Testis (tissue), 3 donors: ENCODE results near the gene NUMB. TPM values are rescaled to one million over a fixed set of nuclear protein-coding genes. Genes with fewer than 3 reads are reported as not detected.

ENCODE experiments used
- DNase-seq: peaks from one replicate; pipeline ENCODE4 v3.0.0-alpha.2; 2019
- H3K27ac ChIP-seq, 2 donors: fragments of 200-600 bp; sonication (generic); one replicate each; pipeline ENCODE4 v1.5.1; 2019
- H3K27me3 ChIP-seq: fragments of 200-600 bp; sonication (generic); one replicate; pipeline ENCODE4 v1.5.1; 2019
- H3K36me3 ChIP-seq: fragments of 200-600 bp; sonication (generic); one replicate; pipeline ENCODE4 v1.5.1; 2017; ENCODE audit warnings: low read depth; ENCODE audit errors: missing control alignments
- H3K4me1 ChIP-seq: fragments of 200-600 bp; sonication (generic); one replicate; pipeline ENCODE4 v1.5.1; 2019
- H3K4me3 ChIP-seq, 2 donors: fragments of 200-600 bp; sonication (generic); one replicate each; pipeline ENCODE4 v1.5.1; 2017 to 2019
- H3K9me3 ChIP-seq: fragments of 200-600 bp; sonication (generic); one replicate; pipeline ENCODE4 v1.5.1; 2017
- CTCF ChIP-seq, 3 experiments: fragments of 450-650 bp in 2 of 3; fragments of 200-600 bp in 1 of 3; sonication (generic) in 1 of 3; IDR thresholded peaks; one replicate each; pipeline ENCODE4 v1.5.1; 2016 to 2019; ENCODE audit warnings: antibody characterized with exemption in 3 of 3, mild to moderate bottlenecking in 2 of 3, moderate library complexity in 1 of 3
- POLR2A ChIP-seq: fragments of 450-650 bp; IDR thresholded peaks from one replicate; pipeline ENCODE4 v1.6.1; 2017; ENCODE audit warnings: antibody characterized with exemption, mild to moderate bottlenecking, moderate library complexity
- WGBS, 2 donors: methylation state at CpG; one replicate each; pipeline ENCODE4 v1.1.5; 2018; 5-methylcytosine and 5-hydroxymethylcytosine counted together
- intact Hi-C: fragments of 100-400 bp; cut with DNase I; formaldehyde crosslinking; loops from one replicate; pipeline ENCODE4 v1.15.1; 2023; ENCODE audit warnings: low total_unique reads
- polyA plus RNA-seq: library from polyadenylated mRNA; stranded (reverse); fragments of 350-450 nt; fragmentation: Illumina TruSeq; extraction: RNeasy Lipid Tissue Mini Kit (QIAGEN cat#74804); gene quantifications from one replicate; pipeline ENCODE4 v1.2.3, GENCODE V29; 2014; ENCODE audit warnings: low read depth, low replicate concordance; ENCODE audit not compliant: insufficient read depth
- total RNA-seq, 2 donors: library from RNA; depleted of rRNA; stranded (reverse); fragments of >200 nt; gene quantifications; one replicate each; pipeline ENCODE4 v1.2.3, GENCODE V29; 2016

The NUMB gene
- total and polyA plus RNA-seq, 3 donors from 2014 or later: 60.3 to 78.7 (median 69.7) TPM

- Histone ChIP-seq H3K27me3 (no peaks in the 10 kb centered on the region), H3K4me1 (peaks cover 21% of the 10 kb centered on the region), H3K9me3 (no peaks in the 10 kb centered on the region), H3K27ac (peak within 1 kb of the TSS; percentile 71 to 87), H3K36me3 (no peaks in the 10 kb centered on the region), H3K4me3 (peak within 1 kb of the TSS; percentile 64)
- TF ChIP-seq CTCF (IDR thresholded peaks at IDR 0.05): no peak
- TF ChIP-seq POLR2A: no peak
- 3 to 4% methylated on average over 20 to 48 of the region's 48 CpGs for WGBS, 2 donors
- intact Hi-C loops: no loop called here
- no peak for DNase-seq
Observed at GRCh38 chr14:73237219-73237785, 221.0 kb downstream of the NUMB start, which contains the start of gene PAPLN. TSS of gene PAPLN (plus strand) at chr14:73237506. CDS start at chr14:73239779, 2,273 bp downstream.

- H3K4me3 ChIP-seq: peak overlapping the region; percentile 64
- DNase-seq: no peak
- H3K27ac ChIP-seq: peak overlapping the region in 1 of 2 donors; percentile 87
- TF ChIP-seq POLR2A (no peak), CTCF (IDR thresholded peaks at IDR 0.05) (no peak)
- H3K36me3 ChIP-seq: no peaks in the 10 kb centered on the region
- H3K4me1 ChIP-seq: peaks cover 21% of the 10 kb centered on the region
- H3K9me3 ChIP-seq: no peaks in the 10 kb centered on the region
- no peaks in the 10 kb centered on the region for H3K27me3 ChIP-seq
- 61 to 62% methylated on average over 6 of the region's 7 CpGs for WGBS, 2 donors
- intact Hi-C loops: no loop called here
Observed at GRCh38 chr14:73236752-73237218, 221.6 kb downstream of the NUMB start.

GRCh38 chr14:73236157-73236556 lies 222.2 kb downstream of the NUMB start:
- TF ChIP-seq CTCF (IDR thresholded peaks at IDR 0.05) (no peak), POLR2A (no peak)
- Histone ChIP-seq H3K9me3 (no peaks in the 10 kb centered on the region), H3K27me3 (no peaks in the 10 kb centered on the region), H3K4me3 (no peak overlapping the region), H3K4me1 (peaks cover 20% of the 10 kb centered on the region), H3K27ac (no peak overlapping the region), H3K36me3 (no peaks in the 10 kb centered on the region)
- WGBS, 2 donors: 78 to 81% methylated on average over 11 of the region's 11 CpGs
- intact Hi-C loops: no loop called here
- DNase-seq: no peak

- peak; percentile 71 for DNase-seq
- peaks cover 18% of the 10 kb centered on the region for H3K4me1 ChIP-seq
- H3K4me3 ChIP-seq: no peak overlapping the region
- no peaks in the 10 kb centered on the region for H3K27me3 ChIP-seq
- intact Hi-C loops: no loop called here
- no peak for TF ChIP-seq POLR2A
- TF ChIP-seq CTCF (IDR thresholded peaks at IDR 0.05): no peak
- 48 to 50% methylated on average over 6 of the region's 6 CpGs for WGBS, 2 donors
- H3K27ac ChIP-seq: no peak overlapping the region
- H3K9me3 ChIP-seq: no peaks in the 10 kb centered on the region
- no peaks in the 10 kb centered on the region for H3K36me3 ChIP-seq
Observed at GRCh38 chr14:73235531-73236155, 222.7 kb downstream of the NUMB start.
